GM18519 (cell line): Measurements from ENCODE around the gene NSMF.

Source experiments
- ATAC-seq: cut with Tn5 transposase; IDR thresholded peaks from one replicate; pipeline ENCODE4 v1.9.1; 2021; ENCODE audit warnings: mild to moderate bottlenecking, moderate library complexity; ENCODE audit not compliant: unreplicated experiment, low FRiP score

The NSMF gene

DNA sequence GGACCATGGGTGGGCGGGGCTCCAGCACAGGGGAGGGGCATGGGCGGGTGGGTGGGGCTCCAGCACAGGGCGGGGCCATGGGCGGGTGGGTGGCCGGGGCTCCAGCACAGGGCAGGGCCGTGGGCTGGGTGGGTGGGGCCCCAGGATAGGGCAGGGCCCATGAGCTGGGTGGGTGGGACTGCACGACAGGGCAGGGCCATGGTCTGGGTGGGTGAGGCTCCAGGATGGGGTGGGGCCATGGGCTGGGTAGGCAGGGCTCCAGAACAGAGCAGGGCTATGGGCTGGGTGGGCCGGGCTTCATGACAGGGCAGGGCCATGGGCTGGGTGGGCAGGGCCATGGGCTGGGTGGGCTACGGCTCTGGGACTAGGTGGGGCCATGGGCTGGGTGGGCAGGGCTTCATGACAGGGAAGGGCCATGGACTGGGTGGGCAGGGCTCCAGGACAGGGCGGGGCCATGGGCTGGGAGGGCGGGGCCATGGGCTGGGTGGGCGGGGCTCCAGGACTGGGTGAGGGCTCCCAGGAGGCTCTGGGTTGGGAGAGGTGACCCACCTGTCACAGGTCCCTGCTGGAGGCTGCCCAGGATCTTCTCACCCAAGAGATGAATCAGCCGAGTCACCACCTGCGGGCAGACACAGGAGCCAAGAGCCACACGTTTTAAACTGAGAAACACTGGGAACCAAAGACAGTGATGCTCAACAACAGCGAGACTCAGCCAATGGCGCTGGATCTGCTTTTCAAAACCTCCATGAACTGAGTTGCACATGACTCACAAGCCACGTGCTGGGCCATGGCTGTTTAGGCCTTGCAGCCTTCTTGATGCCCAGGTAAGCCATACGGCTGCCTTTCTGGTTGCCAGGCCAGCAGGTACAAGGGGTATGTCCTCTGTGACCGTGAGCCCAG is 33.6 kb upstream of the NSMF start:
- ATAC-seq = no peak

DNA sequence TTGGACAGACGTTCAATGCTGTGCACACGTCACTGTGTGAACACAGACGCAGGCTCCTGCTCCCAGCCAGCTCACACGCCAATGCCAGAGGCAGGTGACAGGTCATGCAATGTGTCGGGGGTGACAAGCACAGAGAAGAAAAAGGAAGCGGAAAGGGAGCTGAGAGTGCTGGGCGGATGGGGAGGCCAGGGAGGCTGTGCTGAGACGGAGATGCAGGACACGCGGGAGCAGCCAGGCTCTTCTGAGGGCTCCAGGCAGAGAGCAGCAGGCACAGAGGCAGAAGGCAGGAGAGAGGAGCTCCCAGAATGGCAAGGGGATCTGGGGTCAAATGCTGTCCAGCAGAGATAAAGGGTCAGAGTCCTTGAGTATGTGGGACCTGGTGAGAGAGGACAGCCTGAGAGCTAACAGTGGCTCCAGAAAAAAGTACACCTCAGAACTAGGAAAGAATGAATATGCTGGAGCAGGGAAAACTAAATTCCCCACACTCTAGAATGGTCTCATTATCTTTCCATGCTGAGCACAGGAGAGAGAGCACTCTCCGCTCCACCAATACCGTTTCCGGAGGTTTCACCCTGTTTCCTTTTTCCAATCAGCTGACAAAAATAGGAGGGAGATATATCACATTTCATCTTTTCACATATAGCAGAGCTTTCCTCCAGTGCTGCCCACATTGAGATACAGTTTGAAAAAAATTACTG is 32.8 kb upstream of the NSMF start:
- ATAC-seq = no peak

DNA sequence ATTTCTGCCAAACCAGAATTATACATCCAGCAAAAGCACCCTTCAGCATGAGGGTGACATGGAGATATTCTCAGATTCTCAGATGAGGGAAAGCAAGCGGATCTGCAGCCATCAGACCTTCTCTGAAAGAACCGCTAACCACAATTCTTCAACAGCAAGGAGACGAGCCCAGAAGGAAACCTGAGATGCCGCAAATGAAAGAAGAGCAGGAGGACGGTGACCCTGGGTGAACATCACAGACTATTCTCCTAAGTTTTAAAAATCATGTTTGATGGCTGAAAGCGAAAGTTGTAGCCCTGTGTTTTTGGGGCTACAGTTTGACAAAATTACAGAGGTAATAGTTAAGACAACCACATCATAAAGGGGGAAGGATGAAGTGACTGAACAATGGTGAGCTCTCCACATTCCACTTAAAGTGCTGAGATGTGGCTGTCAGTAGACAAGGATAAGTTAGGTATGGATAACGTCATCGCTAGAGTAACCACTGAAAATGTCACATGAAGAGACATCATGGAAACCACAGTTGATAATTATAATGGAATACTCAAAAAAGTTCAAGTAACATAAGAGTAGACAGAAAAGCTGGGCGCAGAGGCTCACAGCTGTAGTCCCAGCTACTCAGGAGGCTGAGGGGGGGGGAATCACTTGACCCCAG is 31.5 kb upstream of the NSMF start:
- ATAC-seq = no peak

DNA sequence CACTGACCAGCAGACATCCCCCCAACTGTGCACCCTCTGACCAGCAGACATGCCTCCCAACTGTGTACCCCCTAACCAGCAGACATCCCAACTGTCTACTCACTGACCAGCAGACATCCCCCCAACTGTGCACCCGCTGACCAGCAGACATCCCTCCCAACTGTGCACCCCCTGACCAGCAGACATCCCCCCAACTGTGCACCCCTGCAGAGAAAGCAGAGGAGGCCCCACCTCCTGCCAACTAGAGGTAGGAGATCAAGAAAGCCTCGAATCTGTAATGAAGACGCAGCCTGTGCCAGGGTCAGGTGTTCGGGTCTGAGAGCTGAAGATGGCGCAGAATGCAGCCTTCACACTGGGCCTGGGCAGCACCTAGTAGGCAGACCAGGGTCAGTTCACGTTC is 29.8 kb upstream of the NSMF start:
- ATAC-seq = no peak

DNA sequence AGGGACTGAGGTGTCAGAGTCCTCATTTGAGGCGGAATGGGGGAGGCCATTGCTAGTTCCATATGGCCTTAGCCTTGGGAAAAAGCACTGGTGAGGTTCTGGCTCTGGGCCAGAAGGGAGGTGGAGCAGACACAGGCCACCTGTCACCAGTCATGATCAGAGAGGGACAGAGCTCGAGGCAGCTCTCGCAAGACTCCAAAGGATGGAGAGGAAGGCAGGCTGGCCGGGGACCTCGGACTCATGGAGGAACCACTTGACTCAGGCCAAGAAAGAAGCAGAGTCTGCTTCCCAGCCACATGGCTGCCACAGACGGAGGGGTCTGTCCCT is 29.2 kb upstream of the NSMF start:
- ATAC-seq = no peak

DNA sequence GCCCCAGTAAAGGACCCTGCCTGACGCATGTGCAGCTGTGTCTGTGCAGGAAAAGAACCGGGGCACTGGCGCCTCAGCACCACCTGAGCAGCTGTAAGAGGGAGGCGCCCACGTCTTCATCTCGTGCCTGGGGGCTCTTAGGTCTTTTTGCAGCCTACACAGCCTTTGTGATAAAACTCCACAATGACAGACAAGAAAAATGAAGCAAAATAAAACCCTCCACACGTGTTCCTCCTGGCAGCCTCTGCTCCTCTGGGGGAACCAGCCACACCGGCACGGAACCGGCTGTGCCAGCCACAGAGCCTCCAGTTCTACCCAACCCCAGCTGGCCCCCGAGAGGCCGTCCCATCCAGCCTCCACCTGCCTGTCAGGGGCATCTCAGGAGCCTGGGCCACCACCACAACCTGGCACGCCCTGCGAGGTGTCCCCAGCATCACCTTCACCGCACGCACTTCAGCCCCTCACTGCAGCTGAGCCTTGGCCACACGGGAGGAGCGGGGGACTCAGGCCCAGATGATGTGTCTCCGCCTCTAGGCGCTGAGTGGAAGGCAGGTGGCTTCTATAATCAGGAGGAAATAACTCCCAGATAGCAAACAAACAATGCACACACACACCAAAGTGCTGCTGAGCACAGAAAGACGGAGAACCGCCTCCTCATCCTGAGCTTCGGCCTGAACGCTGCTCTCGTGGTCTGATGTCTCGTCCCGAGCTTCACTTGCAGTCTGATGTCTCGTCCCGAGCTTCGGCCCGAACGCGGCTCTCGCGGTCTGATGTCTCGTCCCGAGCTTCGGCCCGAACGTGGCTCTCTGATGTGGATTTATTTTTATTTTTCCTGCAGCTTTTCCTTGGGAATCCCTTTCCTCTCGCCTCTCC is 28.6 kb upstream of the NSMF start:
- no peak for ATAC-seq

DNA sequence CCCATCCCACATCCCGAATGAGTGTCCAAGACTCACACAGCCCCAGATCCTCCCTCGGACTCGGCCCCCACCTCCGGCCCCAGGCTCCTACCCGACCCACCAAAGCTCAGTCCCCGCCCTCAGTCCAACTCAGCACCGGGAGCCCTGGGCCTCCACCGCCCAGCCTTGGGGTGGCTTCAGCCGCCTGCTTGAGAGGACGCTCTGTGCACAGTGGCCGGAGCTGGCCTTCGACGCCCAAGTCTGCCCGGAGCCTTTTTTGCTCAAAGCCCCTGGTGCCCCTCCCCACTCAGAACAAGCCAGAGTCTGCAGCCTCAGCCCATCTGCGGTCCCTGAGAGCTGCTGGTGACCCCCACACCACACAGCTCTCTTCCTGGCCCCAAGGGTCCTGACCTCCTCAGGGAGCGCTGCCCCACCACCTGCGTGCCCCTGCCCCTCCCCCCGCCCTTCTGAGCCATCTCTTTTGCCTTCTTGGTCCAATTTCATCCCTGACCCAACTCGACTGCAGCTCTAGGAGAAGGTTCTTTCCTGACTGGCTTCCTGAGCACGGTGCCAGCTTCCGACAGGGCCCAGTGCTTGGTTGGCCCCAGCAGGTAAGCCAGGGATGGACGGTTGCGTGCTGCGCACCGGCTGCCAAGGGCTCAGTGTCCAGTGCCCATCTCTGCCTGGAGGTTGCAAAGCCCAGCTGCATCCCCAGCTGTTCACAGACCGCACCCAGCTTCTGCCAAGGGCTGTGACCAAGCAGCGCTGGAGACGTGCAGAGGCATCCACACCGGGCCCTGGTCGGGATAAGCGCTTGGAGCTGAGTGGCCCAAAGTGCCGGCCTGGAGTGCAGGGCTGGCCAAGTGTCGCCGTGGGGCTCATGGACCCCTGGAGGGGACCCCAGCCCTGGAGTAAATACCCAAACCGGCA is 27.7 kb upstream of the NSMF start:
- no peak for ATAC-seq

DNA sequence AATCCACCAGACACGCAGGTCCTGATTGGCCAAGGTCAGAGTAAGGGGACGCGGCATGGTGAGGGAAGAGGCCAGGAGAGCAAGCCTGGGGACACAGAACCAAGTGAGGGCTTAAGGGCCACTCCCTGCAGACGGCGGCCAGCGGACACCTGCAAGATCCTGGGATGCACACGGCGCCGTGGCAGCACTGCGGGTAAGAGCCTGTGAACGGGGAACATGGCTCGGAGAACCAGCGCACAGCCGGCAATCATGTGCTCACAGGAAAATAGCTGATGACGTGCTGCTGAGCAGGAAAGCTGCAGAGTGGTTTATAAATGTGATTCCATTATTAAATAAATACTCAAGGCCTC is 27.0 kb upstream of the NSMF start:
- no peak for ATAC-seq

DNA sequence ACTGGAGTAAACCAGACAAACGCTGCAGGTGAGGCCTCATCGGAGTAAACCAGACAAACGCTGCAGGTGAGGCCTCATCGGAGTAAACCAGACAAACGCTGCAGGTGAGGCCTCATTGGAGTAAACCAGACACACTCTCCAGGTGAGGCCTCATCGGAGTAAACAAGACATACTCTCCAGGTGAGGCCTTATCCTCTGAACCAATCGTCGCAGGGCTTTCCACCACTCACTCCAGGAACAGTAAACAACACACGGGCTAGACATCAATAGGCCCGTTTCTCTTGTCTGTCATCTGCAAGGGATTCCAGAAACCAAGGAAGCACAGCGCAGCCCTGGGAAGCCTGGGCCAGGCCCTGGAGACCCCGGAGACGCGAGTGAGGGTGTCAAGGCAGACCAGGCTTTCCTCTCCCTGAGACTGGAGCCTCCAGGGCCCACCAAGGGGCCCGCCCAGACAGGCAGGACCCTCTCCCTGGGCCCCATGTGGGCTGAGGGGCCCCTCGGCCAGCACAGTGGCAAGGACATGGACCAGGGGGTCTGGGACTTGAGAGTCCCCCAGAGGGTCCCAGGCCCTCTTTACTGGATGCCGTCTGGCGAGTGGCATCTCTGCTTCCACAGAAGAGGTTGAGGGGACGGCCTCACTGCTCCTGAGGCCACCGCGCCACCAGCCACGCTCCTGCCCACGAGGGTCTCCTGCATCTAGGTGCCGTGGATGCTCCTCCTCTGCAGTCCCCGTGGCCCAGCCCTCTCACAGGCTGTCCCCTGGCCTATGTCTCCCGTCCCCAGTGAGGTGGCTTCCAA is 26.4 kb upstream of the NSMF start:
- no peak for ATAC-seq

DNA sequence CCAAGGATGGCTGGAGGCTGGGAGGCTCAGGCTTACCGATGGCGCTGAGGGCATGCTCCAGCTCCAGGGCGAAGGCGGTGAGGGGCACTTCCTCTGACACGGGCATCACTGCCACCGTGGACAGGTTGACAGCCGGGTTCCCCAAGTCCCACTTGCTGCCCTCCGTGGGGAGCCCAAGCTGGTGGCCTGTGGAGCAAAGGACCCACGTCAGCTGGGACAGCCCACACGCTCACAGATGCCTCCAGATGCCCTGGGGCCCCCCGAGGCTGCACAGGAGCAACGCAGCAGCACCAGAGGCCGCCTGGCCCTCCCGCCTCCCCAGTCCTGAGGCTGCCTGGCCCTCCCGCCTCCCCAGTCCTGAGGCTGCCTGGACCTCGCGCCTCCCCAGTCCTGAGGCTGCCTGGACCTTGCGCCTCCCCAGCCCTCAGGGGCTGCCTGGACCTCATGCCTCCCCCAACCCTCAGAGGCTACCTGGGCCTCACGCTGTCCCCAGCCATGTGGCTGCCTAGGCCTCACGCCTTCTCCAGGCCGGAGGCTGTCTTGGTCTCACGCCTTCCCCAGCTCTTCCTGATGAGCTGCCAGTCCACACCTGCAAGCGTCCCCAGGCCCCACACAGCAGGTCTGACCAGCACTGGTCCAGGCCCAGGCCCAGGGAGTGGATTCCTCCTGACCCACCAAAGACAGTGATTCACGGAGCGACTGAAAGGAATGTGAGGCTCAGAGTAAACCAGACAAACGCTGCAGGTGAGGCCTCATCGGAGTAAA is 25.6 kb upstream of the NSMF start:
- ATAC-seq = no peak

DNA sequence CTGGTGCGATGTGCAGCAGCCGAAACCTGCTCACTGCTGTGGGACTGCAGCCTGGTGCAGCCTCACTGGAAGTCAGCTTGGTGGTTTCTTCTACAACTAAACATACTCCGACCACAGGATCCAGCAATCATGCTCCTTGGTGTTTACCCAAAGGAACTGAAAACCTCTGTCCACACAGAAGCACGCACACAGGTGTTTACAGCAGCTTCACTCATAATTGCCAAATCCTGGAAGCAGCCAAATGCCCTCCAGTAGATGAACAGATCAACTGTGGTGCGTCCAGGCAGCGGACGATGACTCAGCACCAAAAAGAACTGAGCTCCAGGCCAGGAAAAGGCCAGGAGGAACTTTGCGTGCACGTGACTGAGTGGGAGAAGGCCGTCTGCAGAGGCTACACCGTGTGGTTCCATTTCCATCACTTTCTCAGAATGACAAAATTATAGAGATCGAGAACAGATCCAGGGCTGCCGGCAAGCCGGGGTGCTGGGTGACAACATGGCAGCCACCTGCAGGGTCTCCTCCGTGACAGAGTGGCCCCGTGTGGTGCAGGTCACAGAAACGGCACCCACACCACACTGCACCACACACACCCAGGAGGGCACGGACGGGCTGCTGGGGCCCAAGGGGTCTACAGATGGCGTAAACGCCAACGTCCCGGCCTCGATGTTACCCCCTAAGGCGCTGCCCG is 23.1 kb upstream of the NSMF start:
- no peak for ATAC-seq

DNA sequence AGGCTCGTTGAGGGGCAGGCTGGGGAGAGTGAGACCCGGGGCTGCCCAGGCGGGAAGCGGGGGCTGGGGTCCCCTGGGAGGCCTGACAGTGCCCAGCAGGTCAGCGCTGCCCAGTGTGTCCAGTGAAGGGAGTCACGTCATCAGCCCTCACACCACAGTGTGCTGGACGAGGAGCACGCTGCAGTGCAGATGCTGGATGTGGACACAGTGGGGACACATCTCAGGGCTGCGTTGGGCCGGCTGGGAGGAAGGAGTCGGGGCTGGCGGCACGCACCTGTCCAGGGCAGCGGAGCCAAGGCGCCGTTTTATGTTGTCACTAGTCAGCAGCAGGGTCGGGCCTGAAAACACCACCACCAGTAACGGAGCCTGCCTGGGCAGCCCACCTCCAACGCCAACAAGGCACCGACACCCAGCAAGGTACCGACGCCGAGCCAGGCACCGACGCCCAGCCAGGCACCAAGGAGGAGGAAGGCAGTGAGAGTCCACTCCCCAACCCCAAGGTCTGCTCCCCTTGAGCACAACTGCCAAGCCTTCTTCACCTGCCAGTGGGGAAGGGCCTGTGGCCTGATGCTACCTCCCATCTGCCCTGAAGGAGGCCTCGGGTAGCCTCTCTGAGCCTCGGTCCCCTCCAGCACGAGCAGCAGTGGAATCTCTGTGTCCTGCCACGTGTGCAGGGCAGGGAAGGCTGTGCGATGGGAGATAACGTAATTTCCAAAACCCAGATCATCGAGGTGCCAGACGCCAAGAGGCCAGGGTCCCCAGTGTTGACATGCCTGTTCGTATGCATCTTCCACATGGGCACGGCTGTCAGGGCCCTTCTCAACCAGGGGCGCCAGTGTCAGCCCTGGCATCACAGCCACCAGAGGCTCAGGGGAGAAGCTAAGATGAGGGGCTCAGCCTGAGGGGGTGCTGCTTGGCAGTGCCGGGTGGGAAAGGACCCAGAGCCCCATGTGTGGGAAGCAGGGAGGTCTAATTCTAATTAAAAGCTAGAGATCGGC is 21.9 kb upstream of the NSMF start:
- no peak for ATAC-seq

DNA sequence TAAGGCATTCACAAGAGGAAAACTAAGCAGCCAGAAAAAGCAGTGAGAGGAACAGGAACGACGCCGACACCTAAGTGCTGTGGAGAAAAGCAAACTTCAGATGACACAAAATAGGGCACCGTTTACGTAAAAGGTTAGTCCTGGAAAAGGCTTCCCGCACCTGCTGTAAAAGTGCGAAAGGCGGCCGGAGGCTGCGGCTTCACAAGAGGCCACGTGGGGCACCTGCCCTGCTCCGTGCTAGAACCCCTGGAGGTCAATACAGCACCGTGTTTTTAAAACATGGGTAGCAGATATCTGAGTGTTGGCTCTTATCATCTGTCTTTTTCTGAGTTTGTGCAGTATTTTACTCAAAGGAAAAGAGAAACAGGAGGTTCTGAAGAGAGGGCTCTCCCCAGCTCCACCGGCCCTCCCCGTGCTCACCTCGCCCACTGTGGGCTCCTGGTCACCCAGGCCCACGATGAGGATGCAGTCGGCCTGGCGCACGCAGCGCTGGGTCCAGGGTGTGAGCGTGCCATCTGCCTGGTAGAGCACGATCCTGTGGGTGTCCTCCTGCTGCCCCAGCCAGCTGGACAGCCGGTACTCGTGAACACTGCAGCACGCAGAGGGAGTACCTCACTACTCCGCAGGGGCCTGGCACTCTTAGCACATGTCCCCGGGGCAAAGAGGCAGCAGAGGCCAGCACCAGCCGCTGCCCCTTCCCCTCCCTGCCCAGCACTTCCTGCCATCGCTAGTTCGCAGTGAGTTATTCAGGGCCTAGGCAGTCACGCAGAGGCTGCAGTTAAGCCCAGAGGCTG is 21.0 kb upstream of the NSMF start:
- no peak for ATAC-seq

DNA sequence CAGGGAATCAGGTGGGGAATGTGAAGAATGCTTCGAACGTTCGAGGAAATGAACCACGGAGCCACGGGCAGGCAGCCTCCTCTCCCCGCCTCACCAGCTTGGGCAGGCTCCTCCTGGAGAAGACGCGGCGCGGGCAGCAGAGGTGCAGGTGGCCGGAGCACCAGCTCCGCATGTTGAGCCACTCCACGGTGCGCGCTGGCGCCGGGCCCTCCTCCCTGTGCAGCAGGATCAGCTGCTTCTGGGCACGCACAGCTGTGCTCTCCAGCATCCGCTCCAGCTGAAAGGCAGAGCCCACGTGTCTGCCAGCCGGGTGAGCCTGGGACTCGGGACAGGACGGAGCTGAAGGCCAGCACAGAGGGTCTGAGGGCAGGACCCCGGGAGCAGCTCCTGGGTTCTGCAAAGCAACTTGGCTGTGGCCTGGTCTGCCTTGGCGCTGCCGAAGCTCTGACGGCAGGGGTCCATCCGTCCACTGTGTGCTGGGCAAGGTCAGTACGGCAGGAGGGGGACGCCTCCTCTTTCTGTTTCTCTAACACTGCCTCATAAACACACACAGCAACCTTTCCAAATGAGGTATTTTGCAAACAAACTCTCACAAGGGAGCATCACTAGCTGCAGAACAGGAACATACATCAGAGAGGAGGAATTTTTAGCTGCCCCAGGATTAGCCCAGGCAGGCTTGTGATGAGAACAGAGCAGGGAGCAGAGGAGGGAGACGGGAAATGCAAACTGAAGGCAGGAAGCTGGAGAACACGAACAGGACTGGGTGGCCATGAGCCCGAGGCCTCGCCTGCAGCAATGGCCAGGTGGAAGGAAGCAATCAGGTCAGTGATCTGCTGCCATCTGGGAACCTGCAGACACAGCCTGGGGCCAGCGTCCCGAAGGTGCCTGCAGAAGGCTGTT is 20.1 kb upstream of the NSMF start:
- no peak for ATAC-seq

DNA sequence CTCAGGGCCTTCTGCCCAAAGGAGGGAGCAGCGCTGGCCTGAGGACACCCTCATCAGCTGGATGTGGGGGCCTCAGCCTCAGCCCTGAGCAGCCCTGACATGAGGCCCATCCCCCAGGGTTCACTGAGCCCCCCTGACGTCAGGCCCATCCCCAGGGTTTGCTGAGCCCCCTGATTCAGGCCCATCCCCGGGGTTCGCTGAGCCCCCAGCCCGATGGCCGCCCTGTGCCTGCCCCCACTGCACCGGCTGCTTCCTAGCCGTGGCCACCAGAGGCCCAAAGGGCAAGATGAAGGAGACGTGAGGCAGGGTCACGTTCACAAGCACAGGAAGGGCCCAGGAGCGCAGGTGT is 19.5 kb upstream of the NSMF start:
- no peak for ATAC-seq
